HCT116 (cell line): Measurements from ENCODE around the gene CLDN34.

Experiments used
- CTCF ChIP-seq, 3 experiments: fragments of 200-600 bp in 1 of 3; sonication (generic) in 1 of 3; IDR thresholded peaks in 2 of 3; conservative IDR thresholded peaks in 1 of 3; 2 replicates each; pipeline ENCODE4 v1.5.1; 2012 to 2017; ENCODE audit warnings: low read depth in 2 of 3, low read length in 2 of 3, antibody characterized with exemption in 1 of 3, borderline replicate concordance in 1 of 3, control low read depth in 1 of 3, mild to moderate bottlenecking in 1 of 3, mixed read lengths in 1 of 3, mixed run types in 1 of 3, moderate library complexity in 1 of 3; ENCODE audit not compliant: insufficient read depth in 1 of 3
- EZH2 ChIP-seq: fragments of 200-600 bp; sonication (generic); IDR thresholded peaks from 2 replicates; pipeline ENCODE4 v1.6.1; 2017; ENCODE audit warnings: antibody characterized with exemption, mixed run types
- EZH2phosphoT487 ChIP-seq: fragments of 200-600 bp; IDR thresholded peaks from 2 replicates; pipeline ENCODE4 v1.6.1; 2018; ENCODE audit warnings: antibody characterized with exemption, borderline replicate concordance
- FOSL1 ChIP-seq: IDR thresholded peaks from 2 replicates; pipeline ENCODE4 v1.6.1; 2012; ENCODE audit warnings: low read depth
- JUND ChIP-seq: IDR thresholded peaks from 2 replicates; pipeline ENCODE4 v1.6.1; 2012
- MAX ChIP-seq: IDR thresholded peaks from 2 replicates; pipeline ENCODE4 v1.6.1; 2012
- POLR2A ChIP-seq: IDR thresholded peaks from 2 replicates; pipeline ENCODE4 v1.7.0; 2011; ENCODE audit warnings: borderline replicate concordance; ENCODE audit not compliant: insufficient read depth, insufficient read length; ENCODE audit errors: extremely low read depth
- REST ChIP-seq: IDR thresholded peaks from 2 replicates; pipeline ENCODE4 v1.6.1; 2012; ENCODE audit warnings: low read depth
- SP1 ChIP-seq: IDR thresholded peaks from 2 replicates; pipeline ENCODE4 v1.6.1; 2012; ENCODE audit warnings: low read depth
- TCF7L2 ChIP-seq: IDR thresholded peaks from 2 replicates; pipeline ENCODE4 v1.7.0; 2011; ENCODE audit warnings: borderline replicate concordance, inconsistent platforms; ENCODE audit not compliant: insufficient read depth, insufficient read length; ENCODE audit errors: extremely low read depth
- ZNF274 ChIP-seq: fragments of 200-500 bp; sonication (Bioruptor generic); IDR thresholded peaks from 2 replicates; pipeline ENCODE4 v1.6.1; 2014; ENCODE audit warnings: mild to moderate bottlenecking, low read depth, low read length, inconsistent platforms

GRCh38 chrX:10006770-10007169, 39.6 kb downstream of the CLDN34 start:
- TF ChIP-seq POLR2A (no peak), CTCF (IDR thresholded peaks at IDR 0.05 in 2 of 3, conservative IDR thresholded peaks at IDR 0.05 in 1 of 3; ENCODE audit: borderline replicate concordance in 1 of 3, insufficient read depth in 1 of 3, low read depth in 2 of 3, low read length in 2 of 3) (no peak), EZH2phosphoT487 (no peak), FOSL1 (no peak), MAX (no peak), JUND (no peak), ZNF274 (no peak), TCF7L2 (no peak), EZH2 (no peak), REST (no peak), SP1 (no peak)
